ENCODE data around the gene COX19.

GRCh38 chr7:1024331-1024841, 49.0 kb upstream of the COX19 start:
- TF ChIP-seq CTCF (IDR thresholded peaks at IDR 0.05) = no peak
- no peak for TF ChIP-seq EZH2 (IDR thresholded peaks at IDR 0.05; ENCODE audit: borderline replicate concordance, insufficient read depth, low read depth, low read length, poor library complexity, severe bottlenecking)

Data from B cell (primary cell).